WERI-Rb-1 (cell line): ENCODE measurements around the gene KCNK7.

ENCODE experiments used
- DNase-seq: peaks from one replicate; pipeline ENCODE4 v3.0.0-alpha.2; 2020
- H3K27ac ChIP-seq: fragments of 250-450 bp; sonication (Bioruptor Pico); 2 replicates; pipeline ENCODE4 v1.5.1; 2020; ENCODE audit warnings: mild to moderate bottlenecking, moderate library complexity
- H3K27me3 ChIP-seq: fragments of 250-450 bp; sonication (Bioruptor Pico); 2 replicates; pipeline ENCODE4 v1.5.1; 2021; ENCODE audit warnings: mild to moderate bottlenecking, low read depth, moderate library complexity; ENCODE audit not compliant: insufficient read depth, severe bottlenecking
- H3K36me3 ChIP-seq: fragments of 250-450 bp; sonication (Bioruptor Pico); 2 replicates; pipeline ENCODE4 v1.5.1; 2020; ENCODE audit warnings: mild to moderate bottlenecking, moderate library complexity
- H3K4me3 ChIP-seq: 2 replicates; pipeline ENCODE4 v1.5.1; 2011; ENCODE audit warnings: low read depth, mild to moderate bottlenecking, control low read depth, low read length
- H3K9me3 ChIP-seq: fragments of 250-450 bp; sonication (Bioruptor Pico); 2 replicates; pipeline ENCODE4 v1.5.1; 2021; ENCODE audit warnings: mild to moderate bottlenecking, moderate library complexity; ENCODE audit not compliant: severe bottlenecking
- CTCF ChIP-seq: IDR thresholded peaks from 2 replicates; pipeline ENCODE4 v1.5.1; 2011; ENCODE audit warnings: low read depth, mild to moderate bottlenecking, control low read depth, inconsistent platforms, low read length

The KCNK7 gene

GRCh38 chr11:65611028-65611757 lies 15.6 kb upstream of the KCNK7 start:
- Histone ChIP-seq H3K27me3 (no peaks in the 10 kb centered on the region), H3K4me3 (no peak overlapping the region), H3K27ac (no peak overlapping the region), H3K9me3 (no peaks in the 10 kb centered on the region), H3K36me3 (peaks cover 30% of the 10 kb centered on the region)
- no peak for TF ChIP-seq CTCF
- DNase-seq = no peak

GRCh38 chr11:65610404-65610803 lies 14.8 kb upstream of the KCNK7 start:
- H3K36me3 ChIP-seq = peaks cover 37% of the 10 kb centered on the region
- H3K27ac ChIP-seq = no peak overlapping the region
- H3K9me3 ChIP-seq = no peaks in the 10 kb centered on the region
- TF ChIP-seq CTCF = no peak
- H3K4me3 ChIP-seq = no peak overlapping the region
- no peak for DNase-seq
- no peaks in the 10 kb centered on the region for H3K27me3 ChIP-seq

GRCh38 chr11:65609665-65610064 lies 14.1 kb upstream of the KCNK7 start:
- no peaks in the 10 kb centered on the region for H3K9me3 ChIP-seq
- no peak overlapping the region for H3K4me3 ChIP-seq
- H3K27me3 ChIP-seq = no peaks in the 10 kb centered on the region
- TF ChIP-seq CTCF = no peak
- H3K36me3 ChIP-seq = peaks cover 45% of the 10 kb centered on the region
- no peak overlapping the region for H3K27ac ChIP-seq
- no peak for DNase-seq

GRCh38 chr11:65609229-65609628 lies 13.6 kb upstream of the KCNK7 start:
- no peak for TF ChIP-seq CTCF
- Histone ChIP-seq H3K27ac (no peak overlapping the region), H3K36me3 (peaks cover 48% of the 10 kb centered on the region), H3K9me3 (no peaks in the 10 kb centered on the region), H3K4me3 (no peak overlapping the region), H3K27me3 (no peaks in the 10 kb centered on the region)
- DNase-seq = no peak

- DNase-seq = no peak
- Histone ChIP-seq H3K27me3 (no peaks in the 10 kb centered on the region), H3K4me3 (peak overlapping the region; percentile 34), H3K9me3 (no peaks in the 10 kb centered on the region), H3K27ac (peak overlapping the region; percentile 41; the same call in 1 of the 2 replicates), H3K36me3 (peaks cover 54% of the 10 kb centered on the region)
- no peak for TF ChIP-seq CTCF
Observed at GRCh38 chr11:65607614-65608426, 12.2 kb upstream of the KCNK7 start.
